Measurements from ENCODE around the gene ITGA1.

DNA sequence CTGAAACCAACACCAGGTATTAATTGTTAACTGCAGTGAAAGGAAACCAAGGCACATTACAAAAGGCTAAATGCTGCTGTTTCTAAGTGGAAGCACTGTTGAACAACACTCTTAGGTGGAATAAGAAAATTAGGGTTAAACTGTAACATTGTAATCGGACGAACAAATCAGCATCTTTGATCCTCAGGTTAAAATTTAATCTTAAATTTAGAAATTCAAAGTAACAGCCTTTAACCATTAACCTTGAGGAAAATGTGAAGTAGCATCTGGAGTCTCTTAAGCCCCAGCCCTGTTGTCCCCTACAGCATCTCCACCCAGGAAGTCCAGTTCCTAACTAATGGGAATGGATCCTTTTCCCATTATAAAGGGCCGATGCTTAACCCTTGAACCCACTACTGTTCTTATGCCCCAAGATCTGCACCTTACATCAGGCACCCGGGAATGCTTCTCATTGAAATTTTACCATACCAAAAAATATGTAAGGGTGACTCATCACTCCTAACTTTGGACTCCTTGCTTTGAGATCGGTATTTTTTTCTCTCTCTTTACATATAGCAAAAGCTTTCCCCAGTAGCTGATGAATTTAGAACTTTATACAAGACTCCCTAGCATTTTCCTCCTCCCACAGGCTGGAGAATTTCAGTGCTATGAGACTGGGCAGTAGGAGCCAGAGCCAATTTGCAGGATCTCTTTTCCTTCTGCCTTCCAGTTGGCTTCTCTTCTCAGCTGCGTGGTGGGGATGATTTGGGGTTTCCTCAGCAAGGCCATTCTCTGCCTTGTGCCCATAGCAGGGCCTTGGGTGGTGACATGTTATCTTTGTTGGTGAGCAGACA is 169.4 kb downstream of the ITGA1 start:
- TF ChIP-seq, protein P1, sequence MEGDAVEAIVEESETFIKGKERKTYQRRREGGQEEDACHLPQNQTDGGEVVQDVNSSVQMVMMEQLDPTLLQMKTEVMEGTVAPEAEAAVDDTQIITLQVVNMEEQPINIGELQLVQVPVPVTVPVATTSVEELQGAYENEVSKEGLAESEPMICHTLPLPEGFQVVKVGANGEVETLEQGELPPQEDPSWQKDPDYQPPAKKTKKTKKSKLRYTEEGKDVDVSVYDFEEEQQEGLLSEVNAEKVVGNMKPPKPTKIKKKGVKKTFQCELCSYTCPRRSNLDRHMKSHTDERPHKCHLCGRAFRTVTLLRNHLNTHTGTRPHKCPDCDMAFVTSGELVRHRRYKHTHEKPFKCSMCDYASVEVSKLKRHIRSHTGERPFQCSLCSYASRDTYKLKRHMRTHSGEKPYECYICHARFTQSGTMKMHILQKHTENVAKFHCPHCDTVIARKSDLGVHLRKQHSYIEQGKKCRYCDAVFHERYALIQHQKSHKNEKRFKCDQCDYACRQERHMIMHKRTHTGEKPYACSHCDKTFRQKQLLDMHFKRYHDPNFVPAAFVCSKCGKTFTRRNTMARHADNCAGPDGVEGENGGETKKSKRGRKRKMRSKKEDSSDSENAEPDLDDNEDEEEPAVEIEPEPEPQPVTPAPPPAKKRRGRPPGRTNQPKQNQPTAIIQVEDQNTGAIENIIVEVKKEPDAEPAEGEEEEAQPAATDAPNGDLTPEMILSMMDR (IDR thresholded peaks at IDR 0.05; ENCODE audit: control extremely low read depth in 1 of 3, insufficient read depth in 1 of 3, low read depth in 1 of 3, low read length in 3 of 3): no peak
- TF ChIP-seq SIN3A (conservative IDR thresholded peaks at IDR 0.05 in 1 of 2, IDR thresholded peaks at IDR 0.05 in 1 of 2; ENCODE audit: low read depth in 1 of 2, low read length in 2 of 2) (no peak), SRF (IDR thresholded peaks at IDR 0.05; ENCODE audit: low read depth, low read length) (no peak), PHF8 (conservative IDR thresholded peaks at IDR 0.05; ENCODE audit: low read depth, low read length) (no peak), EGR1 (IDR thresholded peaks at IDR 0.05; ENCODE audit: borderline replicate concordance, low read depth, low read length) (no peak), CHD2 (IDR thresholded peaks at IDR 0.05; ENCODE audit: low read length) (no peak), TAF1 (IDR thresholded peaks at IDR 0.05; ENCODE audit: low read depth, low read length) (no peak), POLR2AphosphoS5 (IDR thresholded peaks at IDR 0.05; ENCODE audit: low read depth, low read length) (no peak), FOSL1 (IDR thresholded peaks at IDR 0.05; ENCODE audit: insufficient read depth, low read depth, low read length) (no peak), TBP (IDR thresholded peaks at IDR 0.05; ENCODE audit: low read depth, low read length) (no peak)
- TF ChIP-seq, protein P2, sequence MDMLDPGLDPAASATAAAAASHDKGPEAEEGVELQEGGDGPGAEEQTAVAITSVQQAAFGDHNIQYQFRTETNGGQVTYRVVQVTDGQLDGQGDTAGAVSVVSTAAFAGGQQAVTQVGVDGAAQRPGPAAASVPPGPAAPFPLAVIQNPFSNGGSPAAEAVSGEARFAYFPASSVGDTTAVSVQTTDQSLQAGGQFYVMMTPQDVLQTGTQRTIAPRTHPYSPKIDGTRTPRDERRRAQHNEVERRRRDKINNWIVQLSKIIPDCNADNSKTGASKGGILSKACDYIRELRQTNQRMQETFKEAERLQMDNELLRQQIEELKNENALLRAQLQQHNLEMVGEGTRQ (IDR thresholded peaks at IDR 0.05; ENCODE audit: low read length): no peak
- TF ChIP-seq, protein P3, sequence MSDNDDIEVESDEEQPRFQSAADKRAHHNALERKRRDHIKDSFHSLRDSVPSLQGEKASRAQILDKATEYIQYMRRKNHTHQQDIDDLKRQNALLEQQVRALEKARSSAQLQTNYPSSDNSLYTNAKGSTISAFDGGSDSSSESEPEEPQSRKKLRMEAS (IDR thresholded peaks at IDR 0.05): no peak
